Astrocyte (in vitro differentiated cells and primary cell): Measurements from ENCODE around the gene SNAI3. TPM values are rescaled to one million over a fixed set of nuclear protein-coding genes. Genes with fewer than 3 reads are reported as not detected.

Source experiments
- DNase-seq: peaks from one replicate; pipeline ENCODE4 v3.0.0-alpha.2; 2010; ENCODE audit warnings: low read depth
- FAIRE-seq: peaks from 2 replicates; lab custom pipeline; 2011; peaks lifted over from hg19 to GRCh38; lab: Jason Lieb, UNC
- H2AFZ ChIP-seq: 2 replicates; pipeline ENCODE4 v1.6.0; 2012; ENCODE audit warnings: low read depth, low read length, inconsistent platforms
- H3K27ac ChIP-seq: 2 replicates; pipeline ENCODE4 v1.5.1; 2011; ENCODE audit warnings: low read depth, low read length, inconsistent platforms
- H3K27me3 ChIP-seq: 2 replicates; pipeline ENCODE4 v1.6.0; 2011; ENCODE audit warnings: low read length, inconsistent platforms; ENCODE audit not compliant: insufficient read depth
- H3K36me3 ChIP-seq: 2 replicates; pipeline ENCODE4 v1.5.1; 2011; ENCODE audit warnings: low read length, inconsistent platforms; ENCODE audit not compliant: insufficient read depth
- H3K4me1 ChIP-seq: 2 replicates; pipeline ENCODE4 v1.5.1; 2011; ENCODE audit warnings: low read length, inconsistent platforms; ENCODE audit not compliant: insufficient read depth
- H3K4me2 ChIP-seq: 2 replicates; pipeline ENCODE4 v1.6.0; 2012; ENCODE audit warnings: low read length, inconsistent platforms
- H3K4me3 ChIP-seq: 2 replicates; pipeline ENCODE4 v1.5.1; 2011; ENCODE audit warnings: low read depth, mild to moderate bottlenecking, low read length, inconsistent platforms; ENCODE audit not compliant: insufficient read depth
- H3K79me2 ChIP-seq: 2 replicates; pipeline ENCODE4 v1.6.0; 2012; ENCODE audit warnings: mild to moderate bottlenecking, low read length, inconsistent platforms; ENCODE audit not compliant: insufficient read depth
- H3K9ac ChIP-seq: 2 replicates; pipeline ENCODE4 v1.6.0; 2012; ENCODE audit warnings: mild to moderate bottlenecking, low read length, inconsistent platforms
- H3K9me3 ChIP-seq: 2 replicates; pipeline ENCODE4 v1.5.1; 2012; ENCODE audit warnings: low read depth, mild to moderate bottlenecking, low read length, inconsistent platforms; ENCODE audit not compliant: insufficient read depth
- H4K20me1 ChIP-seq: 2 replicates; pipeline ENCODE4 v1.6.0; 2012; ENCODE audit warnings: low read length, inconsistent platforms; ENCODE audit not compliant: insufficient read depth
- H3K27ac Mint-ChIP-seq: one replicate; pipeline ENCODE4 v1.8.0; 2021; ENCODE audit warnings: mild to moderate bottlenecking, mixed read lengths; ENCODE audit not compliant: unreplicated experiment
- H3K27me3 Mint-ChIP-seq: one replicate; pipeline ENCODE4 v1.8.0; 2021; ENCODE audit warnings: low read depth, mixed read lengths; ENCODE audit not compliant: unreplicated experiment
- H3K36me3 Mint-ChIP-seq: one replicate; pipeline ENCODE4 v1.8.0; 2021; ENCODE audit warnings: low read depth, mixed read lengths; ENCODE audit not compliant: unreplicated experiment
- H3K4me1 Mint-ChIP-seq: one replicate; pipeline ENCODE4 v1.8.0; 2021; ENCODE audit warnings: low read depth, mixed read lengths; ENCODE audit not compliant: unreplicated experiment
- H3K4me3 Mint-ChIP-seq: one replicate; pipeline ENCODE4 v1.8.0; 2021; ENCODE audit warnings: mild to moderate bottlenecking, moderate library complexity, mixed read lengths; ENCODE audit not compliant: unreplicated experiment
- H3K9me3 Mint-ChIP-seq: one replicate; pipeline ENCODE4 v1.8.0; 2021; ENCODE audit warnings: mild to moderate bottlenecking, mixed read lengths; ENCODE audit not compliant: unreplicated experiment
- CTCF ChIP-seq: IDR thresholded peaks from 2 replicates; pipeline ENCODE4 v1.5.1; 2011; ENCODE audit warnings: low read depth, mild to moderate bottlenecking, inconsistent platforms, low read length, moderate library complexity; ENCODE audit not compliant: insufficient read depth
- EZH2 ChIP-seq: IDR thresholded peaks from 2 replicates; pipeline ENCODE4 v1.6.1; 2012; ENCODE audit warnings: mild to moderate bottlenecking, low read length, inconsistent platforms; ENCODE audit not compliant: insufficient read depth
- total RNA-seq: library from RNA; stranded (reverse); gene quantifications from 2 replicates; pipeline ENCODE4 v1.2.1, GENCODE V29; 2021

The SNAI3 gene
- total RNA-seq, 1 donor from 2014 or later: 0.48 TPM

DNA sequence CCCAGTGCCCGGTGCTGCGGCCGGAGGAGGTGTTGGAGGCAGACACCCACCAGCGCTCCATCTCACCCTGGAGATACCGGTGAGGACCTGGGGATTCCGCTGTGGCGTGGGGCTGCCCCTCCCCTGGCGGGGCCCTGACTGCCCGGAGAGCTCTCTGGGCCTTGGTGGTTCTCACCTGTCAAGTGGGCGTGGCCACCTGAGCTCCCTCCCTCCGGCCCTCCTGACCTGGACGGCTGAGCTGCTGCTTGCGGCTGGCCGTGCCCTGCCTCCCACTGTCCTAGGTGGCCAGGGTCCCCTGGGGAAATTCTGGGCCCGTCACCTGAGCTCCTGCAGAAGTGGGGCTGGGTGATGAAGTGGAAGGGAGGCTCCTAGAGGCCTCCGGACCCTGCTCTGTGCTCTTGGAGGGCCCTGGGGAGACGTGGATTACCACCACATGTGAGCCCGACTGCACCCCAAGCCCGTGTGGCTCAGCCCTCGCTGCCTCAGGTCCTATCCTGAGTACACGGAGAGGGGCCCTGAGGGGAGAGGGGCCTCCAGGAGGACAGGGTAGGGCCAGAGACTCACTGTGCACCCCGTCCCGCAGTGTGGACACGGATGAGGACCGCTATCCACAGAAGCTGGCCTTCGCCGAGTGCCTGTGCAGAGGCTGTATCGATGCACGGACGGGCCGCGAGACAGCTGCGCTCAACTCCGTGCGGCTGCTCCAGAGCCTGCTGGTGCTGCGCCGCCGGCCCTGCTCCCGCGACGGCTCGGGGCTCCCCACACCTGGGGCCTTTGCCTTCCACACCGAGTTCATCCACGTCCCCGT, 46.9 kb downstream of the SNAI3 start:
- Mint-ChIP-seq H3K36me3 (peaks cover 9% of the 10 kb centered on the region), H3K27ac (no peak overlapping the region), H3K4me3 (no peak overlapping the region), H3K27me3 (peaks cover 15% of the 10 kb centered on the region), H3K4me1 (peaks cover 4% of the 10 kb centered on the region), H3K9me3 (no peaks in the 10 kb centered on the region)
- FAIRE-seq: no peak
- DNase-seq: no peak
- Histone ChIP-seq H3K9ac (no peak overlapping the region), H3K4me1 (peaks cover 9% of the 10 kb centered on the region), H2AFZ (no peak overlapping the region), H3K4me2 (no peak overlapping the region), H3K4me3 (no peak overlapping the region), H4K20me1 (peaks cover 6% of the 10 kb centered on the region), H3K27me3 (peaks cover 20% of the 10 kb centered on the region), H3K9me3 (no peaks in the 10 kb centered on the region), H3K36me3 (no peaks in the 10 kb centered on the region), H3K79me2 (no peaks in the 10 kb centered on the region), H3K27ac (no peak overlapping the region)
- TF ChIP-seq EZH2 (no peak), CTCF (no peak)

DNA sequence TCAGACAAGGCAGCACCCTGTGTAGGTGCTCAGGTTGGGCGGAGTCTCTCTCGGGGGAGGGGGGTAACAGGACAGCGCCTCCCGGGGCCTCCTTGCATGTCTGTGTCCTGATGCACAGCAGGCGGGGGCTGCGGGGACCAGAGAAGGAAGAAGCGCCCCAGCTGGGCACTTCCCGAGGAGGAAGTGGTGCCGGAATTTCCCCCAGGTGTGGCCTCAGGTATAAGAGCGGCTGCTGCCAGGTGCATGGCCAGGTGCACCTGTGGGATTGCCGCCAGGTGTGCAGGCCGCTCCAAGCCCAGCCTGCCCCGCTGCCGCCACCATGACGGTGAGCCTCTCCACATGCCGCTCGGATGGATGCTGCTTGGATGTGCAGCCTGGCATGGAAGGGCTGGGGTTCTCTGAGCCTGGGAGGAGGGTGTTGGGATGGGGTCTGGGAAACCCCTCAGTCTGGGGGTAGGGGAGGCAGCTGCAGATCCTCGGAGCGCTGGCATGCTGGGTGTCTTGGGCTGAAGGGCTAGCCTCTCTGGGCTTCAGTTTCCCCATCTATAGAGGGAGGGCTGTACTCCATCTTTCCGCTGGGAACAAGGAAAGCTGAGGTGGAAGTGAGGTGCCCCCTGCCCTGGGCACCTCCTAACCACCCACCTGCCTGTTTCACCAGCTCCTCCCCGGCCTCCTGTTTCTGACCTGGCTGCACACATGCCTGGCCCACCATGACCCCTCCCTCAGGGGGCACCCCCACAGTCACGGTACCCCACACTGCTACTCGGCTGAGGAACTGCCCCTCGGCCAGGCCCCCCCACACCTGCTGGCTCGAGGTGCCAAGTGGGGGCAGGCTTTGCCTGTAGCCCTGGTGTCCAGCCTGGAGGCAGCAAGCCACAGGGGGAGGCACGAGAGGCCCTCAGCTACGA, 47.7 kb downstream of the SNAI3 start, which contains the start of gene IL17C:
IL17C (plus strand) TSS at position 250 of the 908 bp plus-strand sequence; CDS start at position 320, 70 bp downstream.
- H2AFZ ChIP-seq: no peak within 1 kb of the TSS
- H3K4me1 Mint-ChIP-seq: peaks cover 4% of the 10 kb centered on the region

More for the DNA sequence above, 47.7 kb downstream of the SNAI3 start, which contains the start of gene IL17C:
- Histone ChIP-seq H4K20me1 (peaks cover 8% of the 10 kb centered on the region), H3K27me3 (peaks cover 20% of the 10 kb centered on the region), H3K4me3 (no peak within 1 kb of the TSS), H3K4me2 (no peak within 1 kb of the TSS), H3K4me1 (peaks cover 14% of the 10 kb centered on the region), H3K36me3 (no peaks in the 10 kb centered on the region), H3K79me2 (no peaks in the 10 kb centered on the region), H3K27ac (no peak within 1 kb of the TSS), H3K9me3 (no peaks in the 10 kb centered on the region), H3K9ac (no peak within 1 kb of the TSS)
- Mint-ChIP-seq H3K9me3 (no peaks in the 10 kb centered on the region), H3K27ac (peak within 1 kb of the TSS; percentile 38), H3K27me3 (peaks cover 15% of the 10 kb centered on the region), H3K4me3 (no peak within 1 kb of the TSS), H3K36me3 (peaks cover 9% of the 10 kb centered on the region)
- no peak for FAIRE-seq
- TF ChIP-seq CTCF: no peak
- TF ChIP-seq EZH2: no peak
- DNase-seq: no peak
